ENCODE data around the gene DNAH8.

DNA sequence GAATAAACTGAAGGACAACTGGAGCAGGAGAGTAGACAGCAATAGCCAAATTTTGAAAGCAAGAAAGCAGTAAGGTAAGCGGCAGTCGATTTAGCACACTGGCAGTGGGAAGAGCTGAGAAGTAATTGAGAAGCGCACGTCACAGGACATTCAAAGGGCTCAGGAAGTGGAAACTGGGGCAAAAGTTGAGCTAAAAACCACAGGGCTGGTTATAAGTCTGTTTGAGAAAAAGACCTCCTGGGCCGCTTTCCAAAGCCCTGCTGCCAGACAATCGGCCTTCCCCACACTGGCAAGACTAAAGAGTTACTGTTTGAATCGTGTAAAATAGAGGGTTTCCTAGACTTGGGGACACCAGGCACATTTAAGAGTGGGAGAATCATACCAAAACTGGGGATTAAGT is 161.4 kb downstream of the DNAH8 start:
- TF ChIP-seq, protein P1, sequence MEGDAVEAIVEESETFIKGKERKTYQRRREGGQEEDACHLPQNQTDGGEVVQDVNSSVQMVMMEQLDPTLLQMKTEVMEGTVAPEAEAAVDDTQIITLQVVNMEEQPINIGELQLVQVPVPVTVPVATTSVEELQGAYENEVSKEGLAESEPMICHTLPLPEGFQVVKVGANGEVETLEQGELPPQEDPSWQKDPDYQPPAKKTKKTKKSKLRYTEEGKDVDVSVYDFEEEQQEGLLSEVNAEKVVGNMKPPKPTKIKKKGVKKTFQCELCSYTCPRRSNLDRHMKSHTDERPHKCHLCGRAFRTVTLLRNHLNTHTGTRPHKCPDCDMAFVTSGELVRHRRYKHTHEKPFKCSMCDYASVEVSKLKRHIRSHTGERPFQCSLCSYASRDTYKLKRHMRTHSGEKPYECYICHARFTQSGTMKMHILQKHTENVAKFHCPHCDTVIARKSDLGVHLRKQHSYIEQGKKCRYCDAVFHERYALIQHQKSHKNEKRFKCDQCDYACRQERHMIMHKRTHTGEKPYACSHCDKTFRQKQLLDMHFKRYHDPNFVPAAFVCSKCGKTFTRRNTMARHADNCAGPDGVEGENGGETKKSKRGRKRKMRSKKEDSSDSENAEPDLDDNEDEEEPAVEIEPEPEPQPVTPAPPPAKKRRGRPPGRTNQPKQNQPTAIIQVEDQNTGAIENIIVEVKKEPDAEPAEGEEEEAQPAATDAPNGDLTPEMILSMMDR (IDR thresholded peaks at IDR 0.05): no peak
- TF ChIP-seq POLR2AphosphoS5 (IDR thresholded peaks at IDR 0.05) (no peak), EP300 (IDR thresholded peaks at IDR 0.05) (no peak)
